Colon (tissue), 2 donors: ENCODE results near the gene HTR3D.
"Not testable (repeated sequence)": the region's sequence is repeated elsewhere in the genome, so short reads cannot be mapped to it uniquely, and the experiment has no call there.

Experiments
- FAIRE-seq: peaks from 2 replicates; lab custom pipeline; 2012; peaks lifted over from hg19 to GRCh38; lab: Jason Lieb, UNC
- donor health status: control.
- donor health status: control.

The HTR3D gene

DNA sequence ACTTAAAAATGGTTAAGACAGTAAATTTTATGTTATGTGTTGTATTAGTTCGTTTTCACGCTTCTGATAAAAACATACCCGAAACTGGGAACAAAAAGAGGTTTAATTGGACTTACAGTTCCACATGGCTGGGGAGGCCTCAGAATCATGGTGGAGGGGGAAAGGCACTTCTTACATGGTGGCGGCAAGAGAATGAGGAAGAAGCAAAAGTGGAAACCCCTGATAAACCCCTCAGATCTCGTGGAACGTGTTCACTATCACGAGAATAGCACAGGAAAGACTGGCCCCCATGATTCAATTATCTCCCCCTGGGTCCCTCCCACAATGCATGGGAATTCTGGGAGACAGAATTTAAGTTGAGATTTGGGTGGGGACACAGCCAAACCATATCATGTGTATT is 39.6 kb downstream of the HTR3D start:
- not testable (repeated sequence) for FAIRE-seq

DNA sequence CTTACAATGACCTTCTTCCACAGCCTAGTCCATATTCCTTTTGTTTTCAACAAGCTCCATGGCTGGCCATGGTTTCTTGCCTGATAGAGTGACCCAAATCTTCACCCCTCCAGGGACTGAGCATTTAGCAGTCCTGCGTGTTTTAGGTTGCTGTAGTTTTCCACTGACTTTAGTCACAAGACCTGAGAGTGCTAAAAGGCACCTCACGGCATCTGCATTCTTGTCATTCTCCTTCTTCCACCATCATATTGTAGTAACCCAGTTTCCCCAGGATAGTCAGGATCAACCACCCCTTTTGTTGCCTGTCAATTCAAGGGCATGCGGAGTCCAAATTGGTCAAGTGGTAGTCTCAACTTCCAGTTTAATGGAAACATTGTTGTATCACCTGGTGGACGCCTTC is 42.1 kb downstream of the HTR3D start:
- FAIRE-seq = no peak

DNA sequence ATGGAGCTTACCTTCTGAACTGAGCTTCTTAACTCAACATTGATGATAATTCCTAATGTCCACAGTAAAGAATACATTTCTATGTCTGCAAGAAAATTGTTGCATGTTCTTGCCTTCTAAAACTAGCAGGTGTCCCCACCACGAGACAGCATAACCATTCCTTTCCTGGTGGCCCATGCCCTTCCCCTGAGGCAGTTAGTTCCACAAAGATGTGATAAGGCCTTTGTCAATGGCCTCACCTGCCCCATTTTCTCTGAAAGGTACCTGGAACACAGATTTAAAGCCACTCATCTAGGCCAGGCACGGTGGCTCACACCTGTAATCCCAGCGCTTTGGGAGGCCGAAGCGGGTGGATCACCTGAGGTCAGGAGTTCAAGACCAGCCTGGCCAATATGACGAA is 44.4 kb downstream of the HTR3D start:
- FAIRE-seq = no peak

DNA sequence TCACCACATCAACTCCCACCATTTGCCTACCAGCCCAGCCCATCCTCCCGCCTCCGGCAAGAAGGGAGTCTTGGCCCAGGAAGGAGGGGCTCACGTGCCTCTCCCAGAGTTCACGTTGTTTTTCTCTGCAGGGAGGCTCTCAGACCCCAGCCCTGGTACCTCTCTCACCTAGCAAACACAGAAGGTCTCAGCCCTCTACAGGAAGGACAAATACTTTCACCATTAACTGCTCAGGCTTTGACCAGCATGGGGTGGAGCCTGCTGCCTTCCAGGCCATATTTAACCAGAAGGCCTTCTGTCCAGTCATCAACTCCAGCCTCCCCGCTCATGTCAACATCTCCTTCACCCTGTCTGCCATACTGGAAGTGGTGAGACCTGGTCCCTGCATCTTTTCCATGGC is 46.3 kb downstream of the HTR3D start:
- FAIRE-seq = no peak

DNA sequence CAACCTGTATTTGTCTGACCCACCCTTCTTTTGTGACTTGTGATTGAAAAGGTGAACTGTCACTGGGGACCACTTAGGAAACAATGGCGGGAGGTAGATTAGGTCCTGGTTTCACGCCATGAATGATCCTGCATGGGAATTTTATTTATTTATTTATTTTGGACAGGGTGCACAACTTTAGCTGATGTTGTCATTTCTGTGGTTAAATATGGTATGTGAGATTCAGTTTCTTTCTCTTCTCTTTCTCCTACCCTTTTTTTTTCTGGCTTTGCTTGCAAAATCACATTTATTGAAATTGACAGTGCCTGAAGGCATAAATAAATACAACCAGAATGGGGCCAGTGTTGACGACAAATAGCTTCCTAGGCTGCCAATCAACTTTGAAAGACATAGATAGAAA is 47.3 kb downstream of the HTR3D start:
- FAIRE-seq = no peak

DNA sequence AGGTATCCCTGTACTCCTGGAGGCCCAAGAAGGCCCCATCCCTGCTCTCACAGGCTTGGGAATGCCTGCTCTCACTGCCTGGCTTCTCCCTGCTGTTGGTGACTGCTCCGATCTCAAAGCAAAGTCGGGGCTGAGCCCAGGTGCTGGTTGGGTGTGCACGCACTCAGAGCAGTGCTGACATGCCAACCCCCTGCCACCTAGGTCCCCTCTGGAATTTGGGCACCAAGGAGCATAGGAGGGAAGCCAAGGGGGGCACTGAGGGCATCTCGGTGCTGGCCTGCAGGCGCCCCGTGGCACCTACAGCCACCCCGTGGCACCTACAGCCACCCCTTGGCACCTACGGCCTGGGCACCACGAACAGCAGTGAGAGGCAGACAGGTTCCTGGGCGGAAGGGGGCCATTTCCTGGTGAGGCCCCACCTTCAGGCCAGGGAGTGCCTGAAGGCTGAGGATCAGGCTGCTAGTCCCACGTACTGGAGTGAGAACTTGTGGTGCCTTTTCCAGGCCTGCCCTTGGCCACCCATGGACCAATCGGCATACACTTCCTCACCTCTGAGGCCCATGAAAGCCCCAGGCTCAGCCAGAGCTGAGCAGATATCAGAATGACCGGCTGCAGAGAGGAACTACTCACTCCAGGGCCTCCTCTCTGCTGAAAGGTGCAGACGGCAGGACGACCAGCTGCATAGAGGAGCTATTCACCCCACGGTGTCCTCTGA is 49.7 kb downstream of the HTR3D start:
- no peak for FAIRE-seq

DNA sequence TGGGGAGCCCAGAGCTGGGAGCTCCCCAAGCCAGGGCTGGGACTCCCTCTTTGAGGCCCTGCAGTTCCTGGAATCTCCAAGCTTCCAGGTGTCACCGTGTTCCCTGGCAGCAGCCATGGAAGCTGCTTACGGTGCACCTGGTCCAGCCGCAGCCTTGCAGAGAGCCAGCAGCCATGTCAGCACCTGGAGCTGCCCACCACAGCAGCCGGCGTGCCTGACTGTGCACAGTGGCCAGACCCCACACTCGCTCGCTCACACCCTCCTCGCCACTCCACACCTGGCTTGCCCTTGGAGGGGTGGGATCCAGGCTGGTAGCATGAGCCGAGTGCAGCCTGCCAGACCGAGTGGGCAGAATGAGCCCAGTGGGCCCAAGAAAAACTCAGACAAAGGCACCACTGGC is 50.5 kb downstream of the HTR3D start:
- FAIRE-seq = no peak

DNA sequence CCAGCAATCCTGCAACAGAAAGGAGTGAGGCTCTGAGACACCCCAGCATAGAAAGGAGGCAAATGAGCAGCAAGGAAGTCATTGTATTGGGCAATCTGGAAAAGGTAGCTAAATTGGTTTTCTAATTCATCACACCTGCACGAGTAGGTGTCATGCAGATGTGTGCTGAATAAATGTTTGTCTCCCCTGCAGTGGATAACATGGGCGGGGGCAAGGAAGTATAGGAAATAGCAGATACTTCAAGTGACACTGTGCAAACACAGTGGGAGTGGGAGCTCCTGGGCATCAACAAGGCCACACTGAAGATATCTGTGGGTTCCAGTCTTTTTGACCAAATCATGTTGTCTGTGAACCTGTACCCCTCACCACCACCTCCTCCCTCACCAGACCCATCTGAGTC is 50.9 kb downstream of the HTR3D start:
- FAIRE-seq = no peak

DNA sequence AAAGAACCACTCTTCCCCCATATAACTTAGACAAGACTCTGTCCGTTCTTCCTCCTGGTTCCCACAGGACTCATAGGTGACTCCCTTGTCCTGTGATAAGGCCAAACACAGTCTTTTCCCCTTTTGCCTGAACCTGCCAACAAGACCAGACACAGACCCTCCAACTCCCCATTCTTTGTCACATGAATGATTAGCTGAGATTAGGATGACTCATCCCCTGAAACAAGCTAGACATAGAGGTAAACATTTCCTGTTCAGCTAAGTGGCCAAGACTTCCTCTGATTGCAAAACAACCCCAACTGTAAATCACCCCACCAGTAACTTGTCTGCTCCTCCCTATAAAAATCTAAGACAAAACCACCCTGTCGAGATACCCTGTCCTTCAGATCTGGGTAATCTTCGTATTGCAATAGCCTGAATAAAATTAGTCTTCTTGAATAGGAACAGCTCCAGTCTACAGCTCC is 53.9 kb downstream of the HTR3D start:
- no peak for FAIRE-seq
